HL-60/S4 treated with phorbol 12-myristate 13-acetate at 8.2 ng/mL for 4 days and 3 days (cell line): ENCODE measurements around the gene PBLD.

Experiments used
- in situ Hi-C: fragments of 300-500 bp; cut with MboI; formaldehyde crosslinking; loops from 2 replicates; pipeline ENCODE4 v1.15.0; 2022; ENCODE audit warnings: low sequenced_read_pairs

PBLD gene

DNA sequence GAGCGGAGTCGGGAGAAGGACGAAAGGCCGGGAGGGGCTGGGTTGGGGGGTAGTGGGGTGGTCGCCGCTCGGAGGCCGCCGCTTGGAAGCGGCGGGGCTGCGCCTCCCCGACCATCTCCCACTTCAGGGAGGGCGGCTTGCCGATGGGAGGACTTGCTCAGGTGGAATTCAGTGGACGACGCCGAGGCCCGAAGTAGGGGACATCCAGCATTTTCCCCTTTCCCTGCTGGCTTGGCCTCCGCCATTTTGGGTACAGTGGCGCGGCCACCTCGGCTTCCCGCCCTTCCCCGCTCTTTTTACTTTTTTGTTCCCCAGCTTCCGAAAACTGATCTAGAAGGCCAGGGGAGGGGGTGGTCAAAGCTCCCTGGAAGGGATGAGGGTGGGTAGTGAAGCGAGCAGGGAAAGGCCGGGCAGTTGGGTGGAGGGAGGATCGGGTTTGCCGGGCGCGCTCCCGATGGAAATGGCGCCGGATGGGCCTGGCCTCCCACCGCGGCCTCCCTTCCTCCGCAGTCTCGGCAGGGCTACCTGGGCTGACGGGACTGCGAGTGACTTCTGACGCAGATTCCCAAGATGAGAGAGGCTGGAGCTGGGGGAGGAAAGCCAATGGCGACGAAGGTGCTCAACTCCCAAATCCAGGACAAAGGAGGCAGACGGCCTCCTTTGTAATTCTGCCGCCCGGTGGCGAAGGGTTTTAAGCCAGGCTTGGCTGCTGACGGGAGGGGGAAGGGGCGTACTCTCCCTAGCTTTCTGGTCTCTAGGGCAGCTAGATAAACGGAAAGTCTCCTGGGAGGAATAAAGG, at the start of gene PBLD:
TSS of gene PBLD (minus strand) at position 670 of the 799 bp plus-strand sequence. CDS start 26,084 bp downstream, outside the sequence.
- in situ Hi-C loops: loop anchor here (25.0 kb wide), 1 partner anchor 470 kb away; no protein-coding TSS in a partner anchor

DNA sequence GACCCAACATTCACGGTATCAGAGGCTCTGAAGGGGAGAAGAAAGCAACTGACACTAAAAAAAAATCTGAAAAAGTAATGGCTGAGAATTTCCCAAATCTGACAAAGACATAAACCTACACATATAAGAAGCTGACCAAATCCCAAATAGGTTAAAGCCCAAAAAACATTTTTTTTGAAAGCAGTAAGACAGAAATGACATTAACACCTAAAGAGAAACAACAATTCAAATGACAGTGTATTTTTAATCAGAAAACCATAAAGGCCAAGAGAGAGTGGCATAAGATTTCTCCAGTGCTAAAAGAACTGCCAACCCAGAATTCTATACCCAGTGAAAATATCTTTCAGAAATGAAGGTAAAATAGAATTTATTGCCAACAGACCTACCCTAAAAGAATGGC, 38.9 kb upstream of the PBLD start:
- in situ Hi-C loops: no loop called here

DNA sequence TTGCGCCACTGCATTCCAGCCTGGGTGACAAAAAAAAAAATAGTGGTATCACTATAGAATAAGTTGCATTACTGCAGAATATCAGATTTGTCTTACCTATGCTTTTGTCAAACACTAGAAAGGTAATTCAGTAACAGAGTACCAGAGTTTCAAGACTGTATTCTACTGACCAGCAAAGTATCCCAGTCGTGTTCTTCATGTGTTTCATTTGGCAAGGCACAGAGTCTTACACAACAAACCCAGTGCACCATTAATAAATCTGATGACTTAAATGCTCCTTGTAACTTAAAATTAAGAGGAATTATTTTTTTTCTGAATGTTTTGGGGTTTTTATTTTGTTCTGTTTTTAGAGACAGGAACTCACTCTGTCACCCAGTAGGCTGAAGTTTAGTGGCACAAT, 34.4 kb upstream of the PBLD start:
- in situ Hi-C loops: no loop called here

- in situ Hi-C loops: no loop called here
Measured at GRCh38 chr10:68366600-68366999, 33.9 kb upstream of the PBLD start.

- in situ Hi-C loops: no loop called here
Measured at GRCh38 chr10:68365611-68366010, 32.9 kb upstream of the PBLD start.

DNA sequence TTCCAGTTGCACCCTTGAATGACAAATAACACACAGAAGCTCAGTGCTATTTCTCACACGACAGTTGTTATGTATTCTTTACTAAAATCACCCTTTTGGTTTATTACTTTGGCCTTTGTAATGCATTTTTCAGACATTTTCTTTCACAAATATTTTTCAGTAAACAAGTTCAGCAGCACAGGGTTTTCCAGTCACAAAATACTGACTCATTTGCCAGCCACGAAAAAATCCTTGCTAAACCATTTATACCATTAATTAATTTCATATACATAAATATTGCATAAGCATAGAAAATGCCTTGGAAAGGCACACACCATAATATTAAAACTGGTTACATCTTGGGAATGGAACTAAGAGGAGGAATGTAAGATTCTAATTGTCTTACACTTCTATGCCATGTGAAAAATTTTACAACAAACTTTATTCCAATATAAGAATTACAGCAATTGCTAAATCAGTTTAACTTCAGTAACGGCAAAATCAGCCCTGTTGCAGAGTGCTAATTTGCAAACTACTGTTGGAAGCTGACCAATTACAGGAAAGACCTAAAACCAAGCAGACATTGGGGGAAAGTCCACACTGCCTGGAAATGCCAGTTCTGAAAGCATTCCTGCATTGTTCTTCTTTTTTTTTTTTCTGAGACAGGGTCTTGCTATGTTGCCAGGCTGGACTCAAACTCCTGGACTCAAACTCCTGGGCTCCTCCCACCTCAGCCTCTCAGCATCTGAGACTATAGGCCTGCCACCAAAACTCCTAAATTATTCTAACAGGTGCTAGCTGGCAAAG, 31.6 kb upstream of the PBLD start:
- in situ Hi-C loops: no loop called here

DNA sequence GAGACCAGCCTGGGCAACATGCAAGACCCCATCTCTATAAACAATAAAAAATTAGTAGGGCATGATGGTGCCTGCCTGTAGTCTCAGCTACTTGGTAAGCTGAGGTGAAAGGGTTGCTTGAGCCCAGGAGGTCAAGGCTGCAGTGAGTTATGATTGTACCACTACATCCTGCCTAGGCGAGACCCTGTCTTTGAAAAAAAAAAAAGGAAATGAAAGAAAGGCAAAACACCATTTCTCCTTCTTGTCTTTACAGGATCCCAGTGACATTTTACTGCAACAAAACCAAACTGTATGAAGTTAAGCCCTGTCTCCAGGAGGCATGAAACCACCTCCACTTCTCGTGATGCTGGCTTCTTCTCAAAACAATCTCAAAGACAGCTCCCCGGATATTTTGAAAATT, 29.9 kb upstream of the PBLD start:
- in situ Hi-C loops: no loop called here

DNA sequence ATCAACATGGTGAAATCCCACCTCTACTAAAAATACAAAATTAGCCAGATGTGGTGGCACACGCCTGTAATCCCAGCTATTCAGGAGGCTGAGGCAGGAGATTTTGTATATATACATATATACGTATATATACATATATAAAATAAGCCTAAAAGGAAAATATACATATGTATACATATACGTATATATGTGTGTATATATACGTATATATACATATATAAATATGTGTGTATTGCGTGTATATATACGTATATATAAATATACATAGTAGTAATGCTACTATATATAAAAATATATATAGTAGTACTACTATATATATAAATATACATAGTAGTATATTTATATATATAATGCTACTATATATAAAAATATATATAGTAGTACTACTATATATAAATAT, 26.5 kb upstream of the PBLD start:
- in situ Hi-C loops: no loop called here

GRCh38 chr10:68353537-68353936, 20.8 kb upstream of the PBLD start:
- in situ Hi-C loops: no loop called here

GRCh38 chr10:68348265-68348741, 15.6 kb upstream of the PBLD start:
- in situ Hi-C loops: loop anchor here (25.0 kb wide), 1 partner anchor 486 kb away; no protein-coding TSS in a partner anchor

DNA sequence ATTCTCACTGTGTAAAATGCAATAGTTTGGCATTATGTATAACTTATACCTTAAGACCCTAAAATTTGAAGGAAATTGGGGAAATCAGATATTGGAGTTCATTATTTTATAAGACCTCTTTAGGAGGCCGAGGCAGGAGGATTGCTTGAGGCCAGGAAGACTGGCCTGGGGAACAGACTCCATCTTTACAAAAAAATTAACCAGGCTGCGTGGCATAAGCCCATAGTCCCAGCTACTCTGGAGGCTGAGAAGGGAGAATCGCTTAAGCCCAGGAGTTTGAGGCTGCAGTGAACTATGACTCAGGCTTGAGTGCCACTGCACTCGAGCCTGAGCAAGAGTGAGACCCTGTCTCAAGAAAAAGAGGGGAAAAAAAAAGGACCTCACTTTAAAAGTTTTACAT, 14.0 kb upstream of the PBLD start:
- in situ Hi-C loops: loop anchor here (25.0 kb wide), 1 partner anchor 484 kb away; no protein-coding TSS in a partner anchor

GRCh38 chr10:68345621-68346020, 12.9 kb upstream of the PBLD start:
- in situ Hi-C loops: loop anchor here (25.0 kb wide), 1 partner anchor 483 kb away; no protein-coding TSS in a partner anchor

- in situ Hi-C loops: loop anchor here (25.0 kb wide), 1 partner anchor 481 kb away; no protein-coding TSS in a partner anchor
Measured at GRCh38 chr10:68342909-68343516, 10.3 kb upstream of the PBLD start.

DNA sequence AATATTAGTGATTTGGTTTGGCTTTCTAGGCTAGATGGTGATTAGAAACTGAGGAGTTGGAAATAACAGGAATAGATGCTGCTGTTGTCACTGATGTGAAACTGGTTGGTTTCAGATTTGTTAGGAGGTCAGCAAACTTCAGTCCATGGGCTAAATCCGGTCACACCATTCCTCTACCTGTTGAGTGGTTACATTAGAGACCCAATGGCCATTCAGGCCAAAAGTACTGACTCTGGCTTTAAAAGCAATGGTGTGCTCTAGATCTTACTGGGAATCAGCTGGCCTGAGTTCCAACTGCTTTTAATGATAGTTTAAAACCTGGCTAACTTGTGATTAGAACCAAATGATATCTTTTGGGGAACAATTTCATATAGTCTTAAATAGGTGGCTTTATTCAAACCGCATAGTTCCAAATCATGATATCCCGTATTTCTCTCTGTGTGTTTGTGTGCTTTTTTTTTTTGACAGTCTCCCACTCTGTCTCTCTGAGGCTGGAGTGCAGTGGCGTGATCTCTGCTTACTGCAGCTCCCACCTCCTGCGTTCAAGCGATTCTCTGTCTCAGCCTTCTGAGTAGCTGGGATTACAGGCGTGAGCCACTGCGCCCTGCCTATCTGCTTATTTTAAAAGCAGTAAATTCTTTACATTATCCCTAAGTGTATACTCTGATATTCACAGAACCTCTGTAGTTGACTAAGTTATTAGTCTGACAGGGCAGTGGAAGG, 7.8 kb upstream of the PBLD start:
- in situ Hi-C loops: loop anchor here (25.0 kb wide), 1 partner anchor 478 kb away; no protein-coding TSS in a partner anchor

GRCh38 chr10:68336754-68337351, 4.1 kb upstream of the PBLD start:
- in situ Hi-C loops: loop anchor here (25.0 kb wide), 1 partner anchor 475 kb away; no protein-coding TSS in a partner anchor

- in situ Hi-C loops: loop anchor here (25.0 kb wide), 1 partner anchor 473 kb away; no protein-coding TSS in a partner anchor
Measured at GRCh38 chr10:68334672-68335467, 2.1 kb upstream of the PBLD start.

GRCh38 chr10:68333440-68334431, 1.0 kb upstream of the PBLD start:
- in situ Hi-C loops: loop anchor here (25.0 kb wide), 1 partner anchor 471 kb away; no protein-coding TSS in a partner anchor

DNA sequence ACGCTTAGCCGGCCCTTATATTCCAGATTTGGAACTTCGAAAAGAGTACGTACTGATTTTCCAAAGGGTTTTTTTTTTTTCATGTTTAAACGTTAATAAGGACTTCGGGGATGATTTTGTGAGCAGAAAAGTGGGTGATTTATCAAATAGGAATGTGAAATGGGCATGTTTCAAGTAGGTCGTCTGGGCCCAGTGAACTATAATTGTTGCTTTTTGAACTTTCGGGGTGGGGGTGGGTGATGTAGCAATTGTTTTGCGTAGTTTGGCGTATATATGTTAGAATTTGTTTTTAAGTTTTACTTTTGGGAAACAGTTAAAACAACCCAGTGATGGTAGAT, 299 bp upstream of the PBLD start:
- in situ Hi-C loops: loop anchor here (25.0 kb wide), 1 partner anchor 471 kb away; no protein-coding TSS in a partner anchor
